GM23248 (cell line): Measurements from ENCODE around the gene RNF32. TPM values are rescaled to one million over a fixed set of nuclear protein-coding genes. Genes with fewer than 3 reads are reported as not detected.

Source experiments
- DNase-seq: peaks from one replicate; pipeline ENCODE4 v3.0.0-alpha.2; 2015
- H2AFZ ChIP-seq: fragments of 200-600 bp; sonication (generic); 2 replicates; pipeline ENCODE4 v1.6.1; 2016; ENCODE audit warnings: antibody characterized with exemption
- H3F3A ChIP-seq: fragments of 200-600 bp; sonication (generic); 2 replicates; pipeline ENCODE4 v1.6.1; 2016; ENCODE audit warnings: mild to moderate bottlenecking, antibody characterized with exemption, mixed run types; ENCODE audit not compliant: insufficient read depth
- H3K27ac ChIP-seq: fragments of 200-600 bp; sonication (generic); 2 replicates; pipeline ENCODE4 v1.5.1; 2016; ENCODE audit warnings: mild to moderate bottlenecking
- H3K27me3 ChIP-seq: fragments of 200-600 bp; sonication (generic); replicated peaks from 2 replicates; pipeline ENCODE4 v1.6.1; 2016; ENCODE audit warnings: mild to moderate bottlenecking; ENCODE audit not compliant: insufficient read depth
- H3K36me3 ChIP-seq: fragments of 200-600 bp; sonication (generic); 2 replicates; pipeline ENCODE4 v1.6.1; 2016; ENCODE audit warnings: low read depth, mild to moderate bottlenecking
- H3K4me1 ChIP-seq: fragments of 200-600 bp; sonication (generic); 2 replicates; pipeline ENCODE4 v1.6.1; 2016; ENCODE audit warnings: mild to moderate bottlenecking; ENCODE audit not compliant: insufficient read depth
- H3K4me2 ChIP-seq: fragments of 200-600 bp; sonication (generic); one replicate; pipeline ENCODE4 v1.6.1; 2016; ENCODE audit warnings: mild to moderate bottlenecking; ENCODE audit not compliant: unreplicated experiment
- H3K4me3 ChIP-seq: fragments of 200-600 bp; sonication (generic); 2 replicates; pipeline ENCODE4 v1.5.1; 2016; ENCODE audit warnings: mild to moderate bottlenecking
- H3K79me2 ChIP-seq: fragments of 200-600 bp; sonication (generic); 2 replicates; pipeline ENCODE4 v1.6.1; 2016; ENCODE audit warnings: mild to moderate bottlenecking; ENCODE audit not compliant: insufficient read depth
- H3K9ac ChIP-seq: fragments of 200-600 bp; sonication (generic); 2 replicates; pipeline ENCODE4 v1.6.1; 2016; ENCODE audit warnings: mild to moderate bottlenecking
- H3K9me2 ChIP-seq: fragments of 200-600 bp; sonication (generic); 2 replicates; pipeline ENCODE4 v1.6.1; 2016; ENCODE audit warnings: mixed run types, mild to moderate bottlenecking, moderate library complexity; ENCODE audit not compliant: insufficient read depth
- H3K9me3 ChIP-seq: fragments of 200-600 bp; sonication (generic); one replicate; pipeline ENCODE4 v1.6.1; 2017; ENCODE audit warnings: low read depth
- H4K20me1 ChIP-seq: fragments of 200-600 bp; sonication (generic); 2 replicates; pipeline ENCODE4 v1.6.0; 2016; ENCODE audit not compliant: insufficient read depth
- EZH2 ChIP-seq: fragments of 200-600 bp; sonication (generic); IDR thresholded peaks from 2 replicates; pipeline ENCODE4 v1.6.1; 2018; ENCODE audit warnings: antibody characterized with exemption, mild to moderate bottlenecking; ENCODE audit not compliant: insufficient read depth, poor library complexity, severe bottlenecking
- EZH2phosphoT487 ChIP-seq: fragments of 200-600 bp; sonication (generic); IDR thresholded peaks from 2 replicates; pipeline ENCODE4 v1.6.1; 2018; ENCODE audit warnings: antibody characterized with exemption, moderate library complexity, mild to moderate bottlenecking, low read depth; ENCODE audit not compliant: insufficient read depth
- WGBS, 2 experiments: methylation state at CpG; one replicate each; pipeline ENCODE4 v1.1.6; 2015 to 2017; ENCODE audit warnings: low lambda C conversion rate in 2 of 2, low coverage in 1 of 2; ENCODE audit errors: missing lambda C conversion rate in 2 of 2; 5-methylcytosine and 5-hydroxymethylcytosine counted together
- in situ Hi-C: fragments of 300-500 bp; cut with MboI; formaldehyde crosslinking; loops from 2 replicates; pipeline ENCODE4 v1.15.0; 2020
- polyA plus RNA-seq: library from polyadenylated mRNA; unstranded; fragments of >200 nt; fragmentation: Nextera tagmentation; extraction: Ambion mirVana; gene quantifications from 2 replicates; pipeline ENCODE4 v1.2.1, GENCODE V29; 2016
- total RNA-seq: library from RNA; depleted of rRNA; stranded (reverse); fragments of >200 nt; shearing (Covaris generic); gene quantifications from 2 replicates; pipeline ENCODE4 v1.2.3, GENCODE V29; 2014

Gene RNF32
- total and polyA plus RNA-seq, 2 experiments from 2014 or later, result 1.1 to 2.4 TPM

GRCh38 chr7:156677374-156678054 is 36.9 kb downstream of the RNF32 start:
- WGBS, 2 experiments, result 87 to 89% methylated on average over 9 of the region's 9 CpGs
- H4K20me1 ChIP-seq, result no peaks in the 10 kb centered on the region
- H3K36me3 ChIP-seq, result no peaks in the 10 kb centered on the region
- H3F3A ChIP-seq, result no peaks in the 10 kb centered on the region
- no peak for DNase-seq
- no peaks in the 10 kb centered on the region for H3K27me3 ChIP-seq
- H3K79me2 ChIP-seq, result no peaks in the 10 kb centered on the region
- TF ChIP-seq EZH2 (no peak), EZH2phosphoT487 (no peak)
- no peak overlapping the region for H3K4me2 ChIP-seq
- H3K27ac ChIP-seq, result no peak overlapping the region
- H3K4me3 ChIP-seq, result no peak overlapping the region
- H3K9me2 ChIP-seq, result no peaks in the 10 kb centered on the region
- H3K9me3 ChIP-seq, result no peaks in the 10 kb centered on the region
- no peaks in the 10 kb centered on the region for H3K4me1 ChIP-seq
- H2AFZ ChIP-seq, result no peak overlapping the region
- no peak overlapping the region for H3K9ac ChIP-seq
- in situ Hi-C loops, result no loop called here

DNA sequence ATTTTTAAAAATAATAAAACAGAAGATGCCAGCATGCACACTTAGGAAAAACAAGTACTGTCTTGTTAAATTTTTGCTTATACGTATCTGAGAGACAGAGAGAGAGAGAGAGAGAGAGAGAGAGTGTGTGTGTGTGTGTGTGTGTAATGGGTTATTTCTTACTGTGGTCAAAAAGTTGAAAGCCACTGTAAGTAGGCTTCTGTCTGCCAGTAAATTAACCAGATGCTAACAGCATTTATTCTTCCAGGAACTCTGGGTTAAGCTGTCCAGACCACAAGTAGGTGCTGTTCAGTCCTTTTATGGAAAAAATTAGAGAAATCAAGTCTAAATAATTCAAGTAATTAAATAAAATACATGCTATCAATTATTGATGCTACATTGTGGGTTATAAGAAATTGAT is 39.7 kb downstream of the RNF32 start:
- TF ChIP-seq EZH2 (no peak), EZH2phosphoT487 (no peak)
- H4K20me1 ChIP-seq, result no peaks in the 10 kb centered on the region
- DNase-seq, result no peak
- no peaks in the 10 kb centered on the region for H3K27me3 ChIP-seq
- H3K79me2 ChIP-seq, result no peaks in the 10 kb centered on the region
- H3K9ac ChIP-seq, result no peak overlapping the region
- no peak overlapping the region for H2AFZ ChIP-seq
- no peak overlapping the region for H3K4me3 ChIP-seq
- H3K9me2 ChIP-seq, result no peaks in the 10 kb centered on the region
- H3K27ac ChIP-seq, result no peak overlapping the region
- H3K36me3 ChIP-seq, result no peaks in the 10 kb centered on the region
- in situ Hi-C loops, result no loop called here
- WGBS, 2 experiments, result 95 to 100% methylated on average over 1 of the region's 1 CpG
- H3K4me1 ChIP-seq, result no peaks in the 10 kb centered on the region
- no peaks in the 10 kb centered on the region for H3F3A ChIP-seq
- no peak overlapping the region for H3K4me2 ChIP-seq
- H3K9me3 ChIP-seq, result no peaks in the 10 kb centered on the region

GRCh38 chr7:156682928-156683327 is 42.4 kb downstream of the RNF32 start:
- TF ChIP-seq EZH2 (no peak), EZH2phosphoT487 (no peak)
- Histone ChIP-seq H3K27me3 (no peaks in the 10 kb centered on the region), H3K4me3 (no peak overlapping the region), H2AFZ (no peak overlapping the region), H3K36me3 (no peaks in the 10 kb centered on the region), H3K4me2 (no peak overlapping the region), H4K20me1 (no peaks in the 10 kb centered on the region), H3K9ac (no peak overlapping the region), H3K9me2 (no peaks in the 10 kb centered on the region), H3K9me3 (no peaks in the 10 kb centered on the region), H3F3A (no peaks in the 10 kb centered on the region), H3K4me1 (no peaks in the 10 kb centered on the region), H3K27ac (no peak overlapping the region), H3K79me2 (no peaks in the 10 kb centered on the region)
- WGBS, 2 experiments, result 91 to 95% methylated on average over 2 of the region's 2 CpGs
- in situ Hi-C loops, result no loop called here
- DNase-seq, result no peak

GRCh38 chr7:156684251-156684650 is 43.7 kb downstream of the RNF32 start:
- 94 to 99% methylated on average over 10 of the region's 10 CpGs for WGBS, 2 experiments
- no peak overlapping the region for H3K9ac ChIP-seq
- TF ChIP-seq EZH2phosphoT487 (no peak), EZH2 (no peak)
- DNase-seq, result no peak
- H3K9me2 ChIP-seq, result no peaks in the 10 kb centered on the region
- no peaks in the 10 kb centered on the region for H3F3A ChIP-seq
- H3K4me2 ChIP-seq, result no peak overlapping the region
- H3K36me3 ChIP-seq, result no peaks in the 10 kb centered on the region
- H3K9me3 ChIP-seq, result no peaks in the 10 kb centered on the region
- H3K4me3 ChIP-seq, result no peak overlapping the region
- no peaks in the 10 kb centered on the region for H3K27me3 ChIP-seq
- no peaks in the 10 kb centered on the region for H3K4me1 ChIP-seq
- H3K79me2 ChIP-seq, result no peaks in the 10 kb centered on the region
- H3K27ac ChIP-seq, result no peak overlapping the region
- in situ Hi-C loops, result no loop called here
- no peaks in the 10 kb centered on the region for H4K20me1 ChIP-seq
- no peak overlapping the region for H2AFZ ChIP-seq

GRCh38 chr7:156684661-156685060 is 44.1 kb downstream of the RNF32 start:
- in situ Hi-C loops, result no loop called here
- H3K4me1 ChIP-seq, result no peaks in the 10 kb centered on the region
- no peaks in the 10 kb centered on the region for H3K36me3 ChIP-seq
- no peaks in the 10 kb centered on the region for H3K9me3 ChIP-seq
- H3K9ac ChIP-seq, result no peak overlapping the region
- H3K79me2 ChIP-seq, result no peaks in the 10 kb centered on the region
- WGBS, 2 experiments, result 86 to 97% methylated on average over 4 of the region's 4 CpGs
- H3K27ac ChIP-seq, result no peak overlapping the region
- no peak overlapping the region for H3K4me2 ChIP-seq
- no peaks in the 10 kb centered on the region for H4K20me1 ChIP-seq
- H3K4me3 ChIP-seq, result no peak overlapping the region
- no peak for DNase-seq
- TF ChIP-seq EZH2phosphoT487, result no peak
- no peaks in the 10 kb centered on the region for H3K9me2 ChIP-seq
- H3K27me3 ChIP-seq, result no peaks in the 10 kb centered on the region
- H2AFZ ChIP-seq, result no peak overlapping the region
- no peaks in the 10 kb centered on the region for H3F3A ChIP-seq
